OCI-M1 (cell line): ENCODE data around the gene SLC22A16.

Experiments used
- DNase-seq: peaks from one replicate; lab custom pipeline; 2025; lab: John Stamatoyannopoulos, UW

SLC22A16 gene

GRCh38 chr6:110399219-110400071, 77.0 kb downstream of the SLC22A16 start:
- DNase-seq = no peak

- no peak for DNase-seq
These were observed 77.6 kb downstream of the SLC22A16 start for GRCh38 chr6:110398778-110399177.

GRCh38 chr6:110395221-110395620, 81.2 kb downstream of the SLC22A16 start:
- no peak for DNase-seq

GRCh38 chr6:110394409-110394808, 82.0 kb downstream of the SLC22A16 start:
- no peak for DNase-seq

GRCh38 chr6:110392727-110393126, 83.7 kb downstream of the SLC22A16 start:
- no peak for DNase-seq

- DNase-seq = no peak
These were observed 86.0 kb downstream of the SLC22A16 start for GRCh38 chr6:110390404-110390803.

- peak; percentile 83 for DNase-seq
These were observed 86.6 kb downstream of the SLC22A16 start for GRCh38 chr6:110389689-110390382.

- no peak for DNase-seq
These were observed 88.4 kb downstream of the SLC22A16 start for GRCh38 chr6:110387986-110388385.

GRCh38 chr6:110385458-110385863, 91.0 kb downstream of the SLC22A16 start:
- no peak for DNase-seq

- DNase-seq = no peak
These were observed 97.9 kb downstream of the SLC22A16 start for GRCh38 chr6:110378552-110378951.
